Neuronal stem cell (in vitro differentiated cells): ENCODE data around the gene OR2T35.

Experiments used
- DNase-seq: peaks from one replicate; pipeline ENCODE4 v3.0.0-alpha.2; 2013; ENCODE audit warnings: low spot score
- H2AFZ ChIP-seq: one replicate; pipeline ENCODE4 v1.6.1; 2013; ENCODE audit warnings: mild to moderate bottlenecking, low read length, inconsistent platforms
- H2AK5ac ChIP-seq: 2 replicates; pipeline ENCODE4 v1.6.1; 2013; ENCODE audit warnings: low read depth, mild to moderate bottlenecking, inconsistent platforms, low read length, moderate library complexity, mixed read lengths
- H2BK120ac ChIP-seq: 2 replicates; pipeline ENCODE4 v1.6.1; 2013; ENCODE audit warnings: low read depth, mild to moderate bottlenecking, inconsistent platforms, low read length, moderate library complexity, mixed read lengths
- H2BK12ac ChIP-seq: one replicate; pipeline ENCODE4 v1.6.1; 2013; ENCODE audit warnings: low read length, inconsistent platforms
- H2BK15ac ChIP-seq: 2 replicates; pipeline ENCODE4 v1.6.1; 2013; ENCODE audit warnings: mild to moderate bottlenecking, low read length, inconsistent platforms, mixed read lengths
- H2BK5ac ChIP-seq: one replicate; pipeline ENCODE4 v1.6.1; 2013; ENCODE audit warnings: inconsistent platforms, mild to moderate bottlenecking, low read length, moderate library complexity
- H3K14ac ChIP-seq: one replicate; pipeline ENCODE4 v1.6.1; 2013; ENCODE audit warnings: low read length, inconsistent platforms
- H3K18ac ChIP-seq: 2 replicates; pipeline ENCODE4 v1.6.1; 2013; ENCODE audit warnings: low read length, inconsistent platforms
- H3K23ac ChIP-seq: 2 replicates; pipeline ENCODE4 v1.6.1; 2013; ENCODE audit warnings: low read depth, mild to moderate bottlenecking, mixed read lengths, low read length, inconsistent platforms; ENCODE audit not compliant: poor library complexity
- H3K27ac ChIP-seq: replicated peaks from 3 replicates; pipeline ENCODE4 v1.5.1; 2013; ENCODE audit warnings: low read length, inconsistent platforms
- H3K27me3 ChIP-seq, 3 experiments: 2 replicates each; pipeline ENCODE4 v1.6.1; 2013; ENCODE audit warnings: low read length in 3 of 3, mild to moderate bottlenecking in 2 of 3, inconsistent platforms in 1 of 3, low read depth in 1 of 3, mixed read lengths in 1 of 3, moderate library complexity in 1 of 3; ENCODE audit not compliant: control insufficient read depth in 3 of 3, insufficient read depth in 3 of 3
- H3K36me3 ChIP-seq, 2 donors: replicated peaks in 1 of 2; 2 replicates each; pipeline ENCODE4 v1.6.1; 2013; ENCODE audit warnings: low read length in 2 of 2; ENCODE audit not compliant: control insufficient read depth in 2 of 2, insufficient read depth in 2 of 2
- H3K4ac ChIP-seq: 2 replicates; pipeline ENCODE4 v1.6.1; 2013; ENCODE audit warnings: inconsistent platforms, mild to moderate bottlenecking, low read length, moderate library complexity
- H3K4me1 ChIP-seq, 2 donors: 1 replicate in 1 of 2; 2 replicates in 1 of 2; pipeline ENCODE4 v1.6.1; 2013; ENCODE audit warnings: low read length in 2 of 2, low read depth in 1 of 2; ENCODE audit not compliant: control insufficient read depth in 2 of 2, insufficient read depth in 1 of 2
- H3K4me2 ChIP-seq: one replicate; pipeline ENCODE4 v1.6.1; 2013; ENCODE audit warnings: mild to moderate bottlenecking, low read length, inconsistent platforms; ENCODE audit not compliant: insufficient read depth, poor library complexity, severe bottlenecking
- H3K4me3 ChIP-seq, 2 donors: 2 replicates each; pipeline ENCODE4 v1.5.1; 2013; ENCODE audit warnings: low read length in 2 of 2, mild to moderate bottlenecking in 2 of 2, inconsistent platforms in 1 of 2, moderate library complexity in 1 of 2
- H3K79me1 ChIP-seq: one replicate; pipeline ENCODE4 v1.6.1; 2013; ENCODE audit warnings: low read depth, mild to moderate bottlenecking, inconsistent platforms, low read length, moderate library complexity
- H3K9ac ChIP-seq: one replicate; pipeline ENCODE4 v1.6.1; 2013; ENCODE audit warnings: mild to moderate bottlenecking, low read depth, low read length, inconsistent platforms; ENCODE audit not compliant: poor library complexity
- H3K9me3 ChIP-seq, 2 donors: replicated peaks in 1 of 2; 2 replicates each; pipeline versions ENCODE3 to v1.6.1; 2013; ENCODE audit warnings: low read length in 2 of 2, mild to moderate bottlenecking in 2 of 2, inconsistent platforms in 1 of 2, low read depth in 1 of 2, mixed read lengths in 1 of 2, moderate library complexity in 1 of 2; ENCODE audit not compliant: control insufficient read depth in 2 of 2, insufficient read depth in 1 of 2
- H4K8ac ChIP-seq: one replicate; pipeline ENCODE4 v1.6.1; 2013; ENCODE audit warnings: low read depth, mild to moderate bottlenecking, inconsistent platforms, low read length, moderate library complexity
- H4K91ac ChIP-seq: one replicate; pipeline ENCODE4 v1.6.1; 2013; ENCODE audit warnings: low read length, low read depth, mild to moderate bottlenecking, inconsistent platforms; ENCODE audit not compliant: poor library complexity
- WGBS, 2 donors: extraction: QIAGEN DNeasy Blood & Tissue Kit; methylation state at CpG; one replicate each; pipeline ENCODE4 v1.1.7; 2013; ENCODE audit warnings: missing lambda C conversion rate in 2 of 2, mixed read lengths in 1 of 2; ENCODE audit not compliant: insufficient read length in 2 of 2, insufficient replicate concordance in 1 of 2; ENCODE audit errors: extremely low coverage in 2 of 2; 5-methylcytosine and 5-hydroxymethylcytosine counted together

OR2T35 gene

DNA sequence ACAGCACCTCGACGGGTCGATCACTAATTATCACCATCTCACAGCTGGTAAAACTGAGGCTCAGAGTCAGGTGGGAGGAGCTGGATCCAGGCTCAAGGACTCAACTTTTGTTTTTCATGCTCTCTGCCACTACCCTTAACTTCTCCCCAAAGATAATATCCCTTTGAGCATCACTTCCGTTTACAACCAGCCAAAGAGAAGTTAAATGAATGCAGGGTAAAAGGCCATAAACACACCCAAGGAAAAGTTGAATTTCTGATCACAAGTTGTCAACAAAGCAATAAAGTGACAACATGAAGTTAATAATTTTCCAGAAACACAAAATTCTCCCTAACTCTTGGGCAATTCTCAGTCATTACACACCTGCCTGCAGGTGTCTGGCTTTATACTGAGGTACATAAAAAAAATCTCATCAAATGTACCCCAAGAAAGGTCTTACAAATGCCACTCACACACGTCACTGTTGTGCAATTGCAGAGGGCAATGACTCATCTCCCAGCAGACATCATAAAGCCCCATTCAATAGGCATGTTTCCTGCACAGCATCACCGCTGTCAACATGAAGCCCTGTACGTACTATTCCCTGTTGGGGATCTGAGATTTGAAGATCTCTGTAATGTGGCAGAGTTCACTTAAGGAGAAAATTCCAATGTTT is 13.6 kb downstream of the OR2T35 start:
- H2AK5ac ChIP-seq, result no peak overlapping the region
- H2BK120ac ChIP-seq, result no peak overlapping the region
- H3K4me2 ChIP-seq, result no peak overlapping the region
- H3K36me3 ChIP-seq, result no peaks in the 10 kb centered on the region
- peaks cover 0 to 3% (median 2%) of the 10 kb centered on the region in 3 experiments for H3K27me3 ChIP-seq
- no peak overlapping the region for H4K8ac ChIP-seq
- H2BK12ac ChIP-seq, result no peak overlapping the region
- no peaks in the 10 kb centered on the region for H3K79me1 ChIP-seq
- no peak overlapping the region for H4K91ac ChIP-seq
- no peak overlapping the region for H2BK5ac ChIP-seq
- no peak overlapping the region for H3K27ac ChIP-seq
- peaks cover 0 to 26% of the 10 kb centered on the region in 2 donors for H3K9me3 ChIP-seq
- no peak overlapping the region for H2AFZ ChIP-seq
- H3K9ac ChIP-seq, result no peak overlapping the region
- no peak overlapping the region for H3K14ac ChIP-seq
- no peak overlapping the region for H3K18ac ChIP-seq
- H2BK15ac ChIP-seq, result no peak overlapping the region
- no peak overlapping the region for H3K4ac ChIP-seq
- H3K4me1 ChIP-seq, result no peaks in the 10 kb centered on the region
- DNase-seq, result no peak
- no CpG with 5 or more reads among the region's 7 CpGs for WGBS, 2 donors
- no peak overlapping the region for H3K4me3 ChIP-seq
- no peak overlapping the region for H3K23ac ChIP-seq

DNA sequence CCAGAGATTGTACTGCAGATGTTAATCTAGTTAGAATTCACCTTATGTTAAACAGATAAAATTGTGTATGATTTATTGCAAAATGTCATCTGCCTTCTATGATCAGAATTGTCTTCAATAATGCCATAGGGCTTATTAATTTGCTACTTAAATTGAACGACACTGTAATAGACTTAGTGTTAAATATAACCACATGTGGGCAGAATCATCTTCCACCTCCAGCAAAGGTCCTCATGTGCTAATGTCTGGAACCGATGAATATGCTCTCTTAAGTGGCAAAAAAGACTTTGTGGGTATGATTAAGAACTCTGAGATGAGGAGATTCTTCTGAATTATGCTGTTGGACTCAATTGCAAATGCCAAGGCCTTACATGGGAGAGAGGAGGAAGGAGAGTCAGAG is 14.5 kb downstream of the OR2T35 start:
- H2AFZ ChIP-seq, result no peak overlapping the region
- peaks cover 0 to 3% (median 2%) of the 10 kb centered on the region in 3 experiments for H3K27me3 ChIP-seq
- no peaks in the 10 kb centered on the region for H3K4me1 ChIP-seq
- no peaks in the 10 kb centered on the region for H3K36me3 ChIP-seq
- H3K79me1 ChIP-seq, result no peaks in the 10 kb centered on the region
- H3K9ac ChIP-seq, result no peak overlapping the region
- H2BK15ac ChIP-seq, result no peak overlapping the region
- no peak overlapping the region for H2BK12ac ChIP-seq
- no peak overlapping the region for H2BK5ac ChIP-seq
- H3K27ac ChIP-seq, result no peak overlapping the region
- peaks cover 0 to 32% of the 10 kb centered on the region in 2 donors for H3K9me3 ChIP-seq
- H4K91ac ChIP-seq, result no peak overlapping the region
- H3K4me2 ChIP-seq, result no peak overlapping the region
- H2AK5ac ChIP-seq, result no peak overlapping the region
- no peak overlapping the region for H3K14ac ChIP-seq
- H3K4ac ChIP-seq, result no peak overlapping the region
- H3K18ac ChIP-seq, result no peak overlapping the region
- WGBS, 2 donors, result no CpG with 5 or more reads among the region's 2 CpGs
- no peak overlapping the region for H3K23ac ChIP-seq
- H2BK120ac ChIP-seq, result no peak overlapping the region
- no peak overlapping the region for H4K8ac ChIP-seq
- no peak overlapping the region for H3K4me3 ChIP-seq
- no peak for DNase-seq

DNA sequence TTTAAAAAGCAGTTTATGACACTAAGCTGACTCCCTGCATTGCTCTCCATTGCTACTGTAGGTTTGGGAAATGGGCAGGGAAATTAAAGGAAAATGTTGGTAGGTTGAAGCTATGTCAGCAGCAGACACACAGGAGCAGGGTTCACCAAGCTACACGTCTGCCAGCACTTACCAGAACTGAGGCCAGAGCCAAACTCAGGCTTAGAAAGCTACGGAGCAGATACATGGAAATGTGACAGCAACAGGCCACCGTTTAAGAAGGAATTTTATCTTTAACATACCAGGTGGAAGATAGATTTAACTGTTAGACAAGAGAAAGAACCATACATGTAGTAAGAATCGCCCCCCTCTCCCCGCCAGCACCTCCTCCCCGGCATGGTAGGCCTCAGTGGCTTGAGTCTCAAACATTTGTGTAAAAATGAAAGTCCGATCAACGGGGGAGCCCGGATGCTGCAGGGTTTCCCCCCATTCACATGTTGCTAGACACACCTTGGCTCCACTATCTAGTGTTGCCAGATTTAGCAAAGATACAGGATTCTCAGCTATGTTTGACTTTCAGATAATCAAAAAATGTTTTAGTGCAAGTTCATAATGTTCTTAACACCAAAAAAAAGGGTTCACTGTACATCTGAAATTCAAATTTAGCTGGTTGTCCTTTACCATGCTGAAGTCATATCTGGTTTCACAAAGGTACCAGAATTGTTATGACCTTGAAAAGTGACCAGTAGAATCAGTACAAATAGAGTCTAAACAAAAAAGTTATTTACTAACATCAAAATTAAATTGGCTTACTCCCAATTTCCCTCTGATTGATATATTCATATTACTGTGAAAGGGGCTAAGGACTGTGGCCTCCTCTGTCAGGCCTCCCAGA is 16.9 kb downstream of the OR2T35 start:
- Histone ChIP-seq H3K4ac (no peak overlapping the region), H3K79me1 (no peaks in the 10 kb centered on the region), H3K36me3 (no peaks in the 10 kb centered on the region), H3K4me2 (no peak overlapping the region), H3K4me1 (no peaks in the 10 kb centered on the region), H3K23ac (no peak overlapping the region), H3K27ac (no peak overlapping the region), H2BK5ac (no peak overlapping the region), H3K9me3 (peaks cover 0 to 34% of the 10 kb centered on the region in 2 donors), H2AFZ (no peak overlapping the region), H3K27me3 (peaks cover 0 to 6% (median 2%) of the 10 kb centered on the region in 3 experiments), H3K18ac (no peak overlapping the region), H3K4me3 (no peak overlapping the region), H2BK120ac (no peak overlapping the region), H4K8ac (no peak overlapping the region), H2AK5ac (no peak overlapping the region), H3K9ac (no peak overlapping the region), H2BK12ac (no peak overlapping the region), H4K91ac (no peak overlapping the region), H2BK15ac (no peak overlapping the region), H3K14ac (no peak overlapping the region)
- WGBS, 2 donors, result no CpG with 5 or more reads among the region's 9 CpGs
- DNase-seq, result no peak

DNA sequence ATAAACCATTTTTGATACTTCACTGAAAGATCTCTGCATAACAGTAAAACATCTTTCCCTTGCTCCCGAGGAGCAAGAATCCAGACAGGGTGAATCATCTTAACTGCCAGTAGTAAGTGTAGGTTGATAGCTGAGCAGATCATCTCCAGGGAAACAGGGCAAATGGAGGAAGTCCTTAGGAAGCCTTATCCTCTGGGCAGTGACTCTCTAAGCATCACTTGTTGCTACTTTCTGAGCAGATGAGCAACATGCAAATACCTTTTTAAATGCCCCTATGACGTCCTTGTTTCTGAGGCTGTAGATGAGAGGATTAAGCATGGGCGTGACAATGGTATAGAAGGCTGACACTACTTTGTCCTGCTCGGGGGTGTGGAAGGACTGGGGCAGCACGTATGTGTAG is 19.1 kb downstream of the OR2T35 start:
- H3K4me2 ChIP-seq, result no peak overlapping the region
- no peak overlapping the region for H4K8ac ChIP-seq
- H3K27me3 ChIP-seq, result peaks cover 0 to 6% (median 0%) of the 10 kb centered on the region in 3 experiments
- no peak overlapping the region for H3K27ac ChIP-seq
- no peak overlapping the region for H3K18ac ChIP-seq
- no peak overlapping the region for H3K23ac ChIP-seq
- H2BK12ac ChIP-seq, result no peak overlapping the region
- WGBS, 2 donors, result no CpG with 5 or more reads among the region's 5 CpGs
- no peaks in the 10 kb centered on the region for H3K79me1 ChIP-seq
- peak overlapping the region in 1 of 2 donors; percentile 68 for H3K4me3 ChIP-seq
- H3K36me3 ChIP-seq, result no peaks in the 10 kb centered on the region
- no peaks in the 10 kb centered on the region for H3K4me1 ChIP-seq
- peaks cover 0 to 35% of the 10 kb centered on the region in 2 donors for H3K9me3 ChIP-seq
- H2BK5ac ChIP-seq, result no peak overlapping the region
- H3K4ac ChIP-seq, result no peak overlapping the region
- H3K14ac ChIP-seq, result no peak overlapping the region
- no peak overlapping the region for H4K91ac ChIP-seq
- no peak overlapping the region for H3K9ac ChIP-seq
- no peak overlapping the region for H2BK15ac ChIP-seq
- H2AFZ ChIP-seq, result no peak overlapping the region
- no peak for DNase-seq
- no peak overlapping the region for H2AK5ac ChIP-seq
- no peak overlapping the region for H2BK120ac ChIP-seq
